Loucy (cell line): ENCODE data around the gene SLC35D3.

Source experiments
- H2AFZ ChIP-seq: fragments of 200-600 bp; sonication (generic); 2 replicates; pipeline ENCODE4 v1.6.0; 2016; ENCODE audit warnings: antibody characterized with exemption, mild to moderate bottlenecking, low read length, moderate library complexity
- H3F3A ChIP-seq: fragments of 200-600 bp; 2 replicates; pipeline ENCODE4 v1.6.0; 2016; ENCODE audit warnings: antibody characterized with exemption, low read depth, mild to moderate bottlenecking
- H3K27me3 ChIP-seq: fragments of 200-600 bp; sonication (generic); 2 replicates; pipeline ENCODE4 v1.6.1; 2014; ENCODE audit warnings: low read length, mild to moderate bottlenecking; ENCODE audit not compliant: insufficient read depth, poor library complexity, severe bottlenecking
- H3K36me3 ChIP-seq: fragments of 200-600 bp; sonication (generic); 2 replicates; pipeline ENCODE4 v1.6.1; 2016; ENCODE audit warnings: low read length; ENCODE audit not compliant: insufficient read depth
- H3K4me1 ChIP-seq: fragments of 200-600 bp; sonication (generic); 2 replicates; pipeline ENCODE4 v1.5.1; 2014; ENCODE audit warnings: low read length, mild to moderate bottlenecking; ENCODE audit not compliant: insufficient read depth, poor library complexity, severe bottlenecking
- H3K4me2 ChIP-seq: fragments of 200-600 bp; sonication (generic); 2 replicates; pipeline ENCODE4 v1.6.0; 2014; ENCODE audit warnings: antibody characterized with exemption, low read length, low read depth, mild to moderate bottlenecking; ENCODE audit not compliant: poor library complexity, severe bottlenecking
- H3K4me3 ChIP-seq: fragments of 200-600 bp; sonication (generic); 2 replicates; pipeline ENCODE4 v1.5.1; 2014; ENCODE audit warnings: low read length, mild to moderate bottlenecking, mixed read lengths; ENCODE audit not compliant: poor library complexity, severe bottlenecking
- H3K79me2 ChIP-seq: fragments of 200-600 bp; sonication (generic); 2 replicates; pipeline ENCODE4 v1.6.1; 2014; ENCODE audit warnings: low read length; ENCODE audit not compliant: insufficient read depth
- H3K9ac ChIP-seq: fragments of 200-600 bp; sonication (generic); 2 replicates; pipeline ENCODE4 v1.6.0; 2014; ENCODE audit warnings: mild to moderate bottlenecking, low read depth, low read length, moderate library complexity; ENCODE audit not compliant: poor library complexity, severe bottlenecking
- H3K9me2 ChIP-seq: fragments of 200-600 bp; sonication (generic); replicated peaks from 2 replicates; pipeline ENCODE4 v1.6.1; 2016; ENCODE audit warnings: low read depth, low read length, mixed read lengths
- H3K9me3 ChIP-seq: fragments of 200-600 bp; sonication (generic); 2 replicates; pipeline ENCODE4 v1.6.1; 2014; ENCODE audit warnings: mild to moderate bottlenecking, antibody characterized with exemption, low read length, low read depth; ENCODE audit not compliant: insufficient read depth
- H4K20me1 ChIP-seq: fragments of 200-600 bp; sonication (generic); 2 replicates; pipeline ENCODE4 v1.6.0; 2014; ENCODE audit warnings: antibody characterized with exemption, low read length, mild to moderate bottlenecking; ENCODE audit not compliant: insufficient read depth, poor library complexity, severe bottlenecking
- CTCF ChIP-seq: fragments of 200-600 bp; sonication (generic); conservative IDR thresholded peaks from 2 replicates; pipeline ENCODE4 v1.5.1; 2014; ENCODE audit warnings: mild to moderate bottlenecking, antibody characterized with exemption, low read length
- EZH2phosphoT487 ChIP-seq: fragments of 200-600 bp; IDR thresholded peaks from 2 replicates; pipeline ENCODE4 v1.6.1; 2018; ENCODE audit warnings: antibody characterized with exemption, mild to moderate bottlenecking, moderate library complexity, borderline replicate concordance

SLC35D3 gene

GRCh38 chr6:136932599-136932998 lies 10.5 kb downstream of the SLC35D3 start:
- no peaks in the 10 kb centered on the region for H3K4me1 ChIP-seq
- H3K27me3 ChIP-seq = no peaks in the 10 kb centered on the region
- no peaks in the 10 kb centered on the region for H3F3A ChIP-seq
- H3K4me2 ChIP-seq = no peak overlapping the region
- no peak overlapping the region for H3K9ac ChIP-seq
- no peaks in the 10 kb centered on the region for H3K79me2 ChIP-seq
- no peaks in the 10 kb centered on the region for H3K9me3 ChIP-seq
- no peaks in the 10 kb centered on the region for H3K9me2 ChIP-seq
- no peaks in the 10 kb centered on the region for H3K36me3 ChIP-seq
- no peak overlapping the region for H3K4me3 ChIP-seq
- TF ChIP-seq EZH2phosphoT487 = no peak
- TF ChIP-seq CTCF = no peak
- no peaks in the 10 kb centered on the region for H4K20me1 ChIP-seq
- no peak overlapping the region for H2AFZ ChIP-seq

- Histone ChIP-seq H3K9me2 (no peaks in the 10 kb centered on the region), H3K4me3 (no peak overlapping the region), H3K9me3 (no peaks in the 10 kb centered on the region), H4K20me1 (no peaks in the 10 kb centered on the region), H3K36me3 (no peaks in the 10 kb centered on the region), H3K9ac (no peak overlapping the region), H3K4me2 (no peak overlapping the region), H3K79me2 (no peaks in the 10 kb centered on the region), H2AFZ (no peak overlapping the region), H3K27me3 (no peaks in the 10 kb centered on the region), H3F3A (no peaks in the 10 kb centered on the region), H3K4me1 (no peaks in the 10 kb centered on the region)
- TF ChIP-seq EZH2phosphoT487 (no peak), CTCF (no peak)
These were observed 23.0 kb downstream of the SLC35D3 start for GRCh38 chr6:136945072-136945471.

- Histone ChIP-seq H3K4me3 (no peak overlapping the region), H3K4me2 (no peak overlapping the region), H3K4me1 (no peaks in the 10 kb centered on the region), H3K9ac (no peak overlapping the region), H2AFZ (no peak overlapping the region), H3K27me3 (no peaks in the 10 kb centered on the region), H3K36me3 (no peaks in the 10 kb centered on the region), H4K20me1 (no peaks in the 10 kb centered on the region), H3K9me3 (no peaks in the 10 kb centered on the region), H3F3A (no peaks in the 10 kb centered on the region), H3K79me2 (no peaks in the 10 kb centered on the region), H3K9me2 (no peaks in the 10 kb centered on the region)
- TF ChIP-seq CTCF (no peak), EZH2phosphoT487 (no peak)
These were observed 23.6 kb downstream of the SLC35D3 start for GRCh38 chr6:136945711-136946121.
